ENCODE results near the gene ZNF322. TPM values are rescaled to one million over a fixed set of nuclear protein-coding genes. Genes with fewer than 3 reads are reported as not detected.

Gene ZNF322
- total RNA-seq, 1 donor from 2014 or later, result 47.5 TPM

GRCh38 chr6:26660000-26660361 lies 435 bp upstream of the ZNF322 start:
- peaks cover 12% of the 10 kb centered on the region for H3K36me3 Mint-ChIP-seq (ENCODE audit: low read depth)
- peaks cover 49% of the 10 kb centered on the region for H3K27me3 Mint-ChIP-seq (ENCODE audit: low read depth)
- H3K4me1 Mint-ChIP-seq, result peaks cover 27% of the 10 kb centered on the region
- DNase-seq (ENCODE audit: low read depth, low spot score), result no peak
- peaks cover under 1% of the 10 kb centered on the region for H3K9me3 Mint-ChIP-seq
- H3K27ac Mint-ChIP-seq (ENCODE audit: unreplicated experiment), result peak overlapping the region; percentile 0
- H3K4me3 Mint-ChIP-seq, result peak overlapping the region; percentile 85
- TF ChIP-seq CTCF (conservative IDR thresholded peaks at IDR 0.05), result peak; percentile 52

- TF ChIP-seq CTCF (conservative IDR thresholded peaks at IDR 0.05), result no peak
- DNase-seq (ENCODE audit: low read depth, low spot score), result no peak
- no peak overlapping the region for H3K27ac Mint-ChIP-seq (ENCODE audit: unreplicated experiment)
- peak overlapping the region; percentile 85 for H3K4me3 Mint-ChIP-seq
- H3K27me3 Mint-ChIP-seq (ENCODE audit: low read depth), result peaks cover 22% of the 10 kb centered on the region
- H3K9me3 Mint-ChIP-seq, result peaks cover 5% of the 10 kb centered on the region
- H3K4me1 Mint-ChIP-seq, result peaks cover 27% of the 10 kb centered on the region
- H3K36me3 Mint-ChIP-seq (ENCODE audit: low read depth), result peaks cover 32% of the 10 kb centered on the region
Observed at GRCh38 chr6:26657256-26657655, 2.3 kb downstream of the ZNF322 start.

- Mint-ChIP-seq H3K27ac (ENCODE audit: unreplicated experiment) (no peak overlapping the region), H3K4me3 (no peak overlapping the region), H3K36me3 (ENCODE audit: low read depth) (peaks cover 59% of the 10 kb centered on the region), H3K27me3 (ENCODE audit: low read depth) (no peaks in the 10 kb centered on the region), H3K4me1 (peaks cover 13% of the 10 kb centered on the region), H3K9me3 (peaks cover 17% of the 10 kb centered on the region)
- TF ChIP-seq CTCF (conservative IDR thresholded peaks at IDR 0.05), result no peak
- no peak for DNase-seq (ENCODE audit: low read depth, low spot score)
Observed at GRCh38 chr6:26653007-26653406, 6.5 kb downstream of the ZNF322 start.

GRCh38 chr6:26651133-26651781 lies 8.3 kb downstream of the ZNF322 start:
- H3K4me3 Mint-ChIP-seq, result no peak overlapping the region
- H3K9me3 Mint-ChIP-seq, result peaks cover 17% of the 10 kb centered on the region
- H3K27me3 Mint-ChIP-seq (ENCODE audit: low read depth), result no peaks in the 10 kb centered on the region
- no peak for TF ChIP-seq CTCF (conservative IDR thresholded peaks at IDR 0.05)
- H3K36me3 Mint-ChIP-seq (ENCODE audit: low read depth), result peaks cover 61% of the 10 kb centered on the region
- H3K4me1 Mint-ChIP-seq, result peaks cover 1% of the 10 kb centered on the region
- DNase-seq (ENCODE audit: low read depth, low spot score), result no peak
- no peak overlapping the region for H3K27ac Mint-ChIP-seq (ENCODE audit: unreplicated experiment)

- H3K36me3 Mint-ChIP-seq (ENCODE audit: low read depth), result peaks cover 70% of the 10 kb centered on the region
- no peak overlapping the region for H3K27ac Mint-ChIP-seq (ENCODE audit: unreplicated experiment)
- TF ChIP-seq CTCF (conservative IDR thresholded peaks at IDR 0.05), result no peak
- DNase-seq (ENCODE audit: low read depth, low spot score), result no peak
- H3K4me3 Mint-ChIP-seq, result no peak overlapping the region
- H3K27me3 Mint-ChIP-seq (ENCODE audit: low read depth), result no peaks in the 10 kb centered on the region
- H3K4me1 Mint-ChIP-seq, result no peaks in the 10 kb centered on the region
- peaks cover 35% of the 10 kb centered on the region for H3K9me3 Mint-ChIP-seq
Observed at GRCh38 chr6:26646074-26646473, 13.5 kb downstream of the ZNF322 start.
